NCI-H446 (cell line): Measurements from ENCODE around the gene NADSYN1.

ENCODE experiments used
- DNase-seq, 2 experiments: peaks; one replicate each; lab custom pipeline; 2025; lab: John Stamatoyannopoulos, UW

Gene NADSYN1

DNA sequence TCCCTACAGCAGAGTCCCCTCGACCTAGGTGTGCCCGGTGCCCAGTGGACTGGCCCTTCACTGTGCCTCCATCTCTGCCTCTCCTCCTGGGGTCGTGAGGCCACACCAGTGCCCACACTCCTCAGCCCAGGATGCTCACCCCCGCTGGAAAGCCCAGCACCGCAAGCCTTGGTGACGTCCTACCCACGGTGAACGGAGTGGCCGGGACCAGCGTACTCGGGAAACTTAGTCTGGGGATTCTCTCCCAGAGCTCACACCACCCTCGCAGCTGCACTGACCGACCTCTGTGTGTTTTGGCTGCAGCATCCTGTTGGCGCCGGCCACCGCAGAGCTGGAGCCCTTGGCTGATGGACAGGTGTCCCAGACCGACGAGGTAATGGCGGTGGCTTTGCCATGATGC is 38.5 kb downstream of the NADSYN1 start:
- DNase-seq, result no peak

DNA sequence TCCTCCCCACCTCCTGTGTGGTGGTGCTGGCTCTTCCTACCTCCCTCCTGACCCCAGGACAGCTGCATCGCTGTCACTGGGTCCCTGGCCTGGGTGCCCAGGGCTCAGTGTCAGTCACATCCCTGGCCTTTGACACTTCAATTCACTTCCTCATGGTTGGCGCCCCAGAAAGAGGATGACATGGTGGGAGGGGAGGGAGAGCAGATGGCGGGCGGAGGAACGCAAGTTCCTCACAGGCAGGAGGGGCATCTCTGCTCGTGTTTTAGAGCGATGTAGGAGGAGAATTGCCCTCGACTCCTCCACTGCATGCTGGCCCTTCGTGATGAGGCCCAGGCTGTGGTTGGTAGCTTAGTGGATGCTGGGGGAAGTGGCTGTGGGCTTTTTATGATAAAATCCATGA is 38.9 kb downstream of the NADSYN1 start:
- DNase-seq, result no peak

GRCh38 chr11:71495286-71496230 is 42.6 kb downstream of the NADSYN1 start:
- DNase-seq, result no peak

DNA sequence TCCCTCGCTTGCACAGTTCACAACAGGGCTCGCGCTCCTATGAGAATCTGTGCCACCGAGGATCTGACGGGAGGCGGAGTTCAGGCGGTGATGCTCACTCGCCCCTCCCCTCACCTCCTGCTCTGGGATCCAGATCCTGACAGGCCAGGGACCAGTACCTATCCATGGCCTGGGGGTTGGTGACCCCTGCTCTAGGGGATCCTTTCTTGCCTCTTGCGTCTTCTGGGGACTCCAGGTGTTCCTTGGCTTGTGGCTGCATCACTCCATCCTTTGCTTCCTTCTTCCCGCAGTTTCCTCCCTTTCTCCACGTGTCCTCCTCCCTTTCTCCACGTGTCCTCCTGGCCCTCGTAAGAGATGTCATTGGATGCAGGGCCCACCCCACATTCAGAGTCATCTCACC is 43.4 kb downstream of the NADSYN1 start:
- DNase-seq, result no peak

DNA sequence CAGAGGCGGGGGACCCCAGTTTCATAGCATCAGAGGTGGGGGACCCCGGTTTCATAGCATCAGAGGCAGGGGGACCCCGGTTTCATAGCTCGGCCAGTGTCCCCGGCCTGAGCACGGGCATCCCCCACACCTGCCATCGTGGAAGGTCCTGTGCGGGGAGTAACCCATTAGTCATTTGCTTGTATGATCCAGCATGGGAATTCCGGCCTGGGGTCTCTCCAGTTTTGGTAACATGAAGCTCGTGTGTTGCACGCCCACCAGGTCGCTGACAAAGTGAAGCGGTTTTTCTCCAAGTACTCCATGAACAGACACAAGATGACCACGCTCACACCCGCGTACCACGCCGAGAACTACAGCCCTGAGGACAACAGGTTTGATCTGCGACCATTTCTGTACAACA is 45.1 kb downstream of the NADSYN1 start:
- DNase-seq, result no peak

GRCh38 chr11:71499125-71499524 is 46.1 kb downstream of the NADSYN1 start:
- no peak for DNase-seq

DNA sequence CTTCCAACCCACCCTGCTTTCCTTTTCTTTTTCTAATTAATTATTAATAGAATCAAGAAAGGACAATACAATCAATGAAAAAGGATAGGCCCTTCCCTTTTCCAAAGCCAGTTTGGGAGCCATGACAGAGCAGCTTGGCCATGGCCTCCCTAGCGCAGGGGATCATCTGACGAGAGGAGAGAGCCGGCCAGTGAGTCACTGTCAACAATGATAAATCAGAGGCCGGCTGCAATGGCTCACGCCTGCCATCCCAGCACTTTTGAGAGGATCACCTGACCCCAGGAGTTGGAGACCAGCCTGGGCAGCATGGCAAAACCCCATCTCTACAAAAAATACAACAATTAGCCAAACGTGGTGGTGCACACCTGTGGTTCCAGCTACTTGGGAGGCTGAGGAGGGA is 46.5 kb downstream of the NADSYN1 start:
- DNase-seq, result no peak

DNA sequence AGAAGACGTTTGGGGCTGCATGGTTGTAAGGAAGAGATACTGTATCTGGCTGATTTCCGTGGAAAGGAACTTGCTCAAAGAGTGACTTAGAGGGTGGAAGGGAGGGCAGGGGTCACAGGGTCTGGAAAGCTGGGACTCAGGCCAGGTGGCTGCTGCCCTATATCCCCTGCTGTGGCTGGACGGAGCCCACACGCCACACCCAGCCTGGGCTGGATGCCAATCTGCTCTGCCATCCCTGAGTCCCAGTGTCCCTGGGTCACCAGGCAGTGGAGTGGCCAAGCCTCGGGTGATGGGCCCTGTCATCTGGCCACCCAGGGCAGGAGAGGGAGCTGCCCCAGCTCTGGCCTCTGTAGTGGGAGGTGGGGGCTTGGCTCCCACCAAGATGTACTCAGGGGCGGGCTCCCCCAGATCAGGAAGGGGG is 47.6 kb downstream of the NADSYN1 start:
- DNase-seq, result no peak

- no peak for DNase-seq
These were observed 48.3 kb downstream of the NADSYN1 start for GRCh38 chr11:71501071-71501985.

DNA sequence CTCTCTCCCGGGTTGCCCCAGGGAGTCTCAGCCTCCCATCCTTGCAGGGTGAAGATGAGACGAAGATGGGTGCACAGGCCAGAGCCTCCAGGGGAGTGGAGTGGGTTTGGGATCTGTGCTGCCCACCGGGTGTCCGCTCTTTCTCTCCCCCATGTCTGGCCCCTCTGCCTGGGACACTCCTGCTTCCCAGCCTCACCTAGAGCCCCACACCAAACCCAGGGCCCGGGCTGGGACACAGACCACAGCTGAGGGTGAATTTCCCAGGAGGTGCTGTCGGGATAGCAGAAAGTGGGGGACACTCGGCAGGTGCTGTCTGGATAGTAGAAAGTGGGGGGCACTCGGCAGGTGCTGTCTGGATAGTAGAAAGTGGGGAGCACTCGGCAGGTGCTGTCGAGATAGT is 49.0 kb downstream of the NADSYN1 start:
- no peak for DNase-seq

DNA sequence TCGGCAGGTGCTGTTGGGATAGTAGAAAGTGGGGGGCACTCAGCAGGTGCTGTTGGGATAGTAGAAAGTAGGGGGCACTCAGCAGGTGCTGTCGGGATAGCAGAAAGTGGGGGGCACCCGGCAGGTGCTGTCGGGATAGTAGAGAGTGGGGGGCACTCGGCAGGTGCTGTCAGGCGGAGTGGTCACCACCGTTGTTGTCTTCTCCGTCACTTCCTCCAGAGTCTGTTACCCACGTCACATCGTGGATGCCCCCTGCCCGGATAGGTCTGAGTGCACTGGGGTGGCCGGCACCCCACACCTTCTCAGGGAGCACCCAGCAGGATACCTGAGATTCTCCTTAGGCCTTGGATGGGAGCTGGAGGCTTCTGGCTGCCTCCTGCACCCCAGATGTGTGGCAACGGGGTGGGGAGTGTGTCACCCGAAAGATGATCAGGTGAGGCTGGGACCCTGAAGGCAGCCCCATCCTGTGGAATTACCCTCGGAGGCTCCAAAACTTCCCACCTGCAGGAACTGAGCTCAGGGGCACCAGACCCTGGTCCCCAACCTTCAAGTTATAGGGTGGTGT is 50.0 kb downstream of the NADSYN1 start:
- no peak for DNase-seq

DNA sequence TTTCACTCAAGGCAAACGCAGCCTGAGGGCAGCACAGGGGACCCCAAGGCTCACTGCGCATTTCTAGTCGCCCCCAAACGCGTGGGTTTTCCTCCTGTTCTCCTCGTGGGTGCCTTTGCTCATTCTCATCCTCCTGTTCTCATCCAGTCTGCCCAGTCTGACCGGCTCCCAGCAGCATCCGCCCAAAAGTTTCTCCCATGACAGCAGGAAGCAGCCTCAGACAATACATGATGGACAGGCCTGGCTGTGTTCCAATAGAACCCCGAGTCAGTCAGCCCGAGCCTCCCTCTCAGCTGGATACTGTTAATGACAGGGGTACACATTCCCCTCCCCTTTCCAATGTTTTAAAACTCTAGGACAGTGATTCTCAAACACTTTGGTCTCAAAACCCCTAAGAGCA is 51.5 kb downstream of the NADSYN1 start:
- DNase-seq, result no peak

- no peak for DNase-seq
These were observed 52.0 kb downstream of the NADSYN1 start for GRCh38 chr11:71505001-71505400.

DNA sequence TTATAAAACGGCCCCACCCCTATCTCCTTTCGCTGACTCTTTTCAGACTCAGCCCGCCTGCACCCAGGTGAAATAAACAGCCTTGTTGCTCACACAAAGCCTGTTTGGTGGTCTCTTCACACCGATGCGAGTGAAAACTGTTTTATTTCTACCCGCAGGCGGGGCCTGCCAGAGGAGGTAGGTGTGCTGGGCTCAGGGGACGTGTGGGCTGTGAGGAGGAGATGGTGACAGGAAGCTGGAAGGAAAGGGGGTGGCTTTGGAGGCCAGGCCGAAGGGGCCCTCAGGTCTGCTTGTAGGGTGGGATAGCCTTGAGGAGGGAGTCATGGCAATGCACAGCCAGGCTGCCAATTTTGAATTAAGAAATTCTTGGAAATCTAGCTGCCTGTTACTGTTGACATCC is 52.8 kb downstream of the NADSYN1 start:
- no peak for DNase-seq

DNA sequence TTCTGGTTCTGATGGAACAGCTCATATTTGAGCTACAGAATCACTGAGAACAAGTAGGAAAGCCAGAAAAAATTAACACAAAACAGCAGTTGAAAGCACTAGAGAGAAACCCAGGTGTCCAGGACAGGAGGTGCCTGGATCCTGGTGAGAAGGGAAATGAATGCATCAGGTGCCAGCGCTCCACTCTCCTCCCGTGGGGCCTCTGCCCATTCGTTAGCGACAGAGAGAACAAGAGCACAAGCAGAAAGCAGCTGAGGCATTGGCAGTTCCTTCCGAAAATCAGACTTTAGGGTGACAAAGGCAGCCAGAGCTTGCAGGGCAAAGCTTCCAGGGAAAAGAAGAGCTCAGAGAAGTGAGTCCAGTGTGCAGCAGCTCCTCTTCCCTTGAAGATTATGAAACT is 54.1 kb downstream of the NADSYN1 start:
- DNase-seq, result no peak

DNA sequence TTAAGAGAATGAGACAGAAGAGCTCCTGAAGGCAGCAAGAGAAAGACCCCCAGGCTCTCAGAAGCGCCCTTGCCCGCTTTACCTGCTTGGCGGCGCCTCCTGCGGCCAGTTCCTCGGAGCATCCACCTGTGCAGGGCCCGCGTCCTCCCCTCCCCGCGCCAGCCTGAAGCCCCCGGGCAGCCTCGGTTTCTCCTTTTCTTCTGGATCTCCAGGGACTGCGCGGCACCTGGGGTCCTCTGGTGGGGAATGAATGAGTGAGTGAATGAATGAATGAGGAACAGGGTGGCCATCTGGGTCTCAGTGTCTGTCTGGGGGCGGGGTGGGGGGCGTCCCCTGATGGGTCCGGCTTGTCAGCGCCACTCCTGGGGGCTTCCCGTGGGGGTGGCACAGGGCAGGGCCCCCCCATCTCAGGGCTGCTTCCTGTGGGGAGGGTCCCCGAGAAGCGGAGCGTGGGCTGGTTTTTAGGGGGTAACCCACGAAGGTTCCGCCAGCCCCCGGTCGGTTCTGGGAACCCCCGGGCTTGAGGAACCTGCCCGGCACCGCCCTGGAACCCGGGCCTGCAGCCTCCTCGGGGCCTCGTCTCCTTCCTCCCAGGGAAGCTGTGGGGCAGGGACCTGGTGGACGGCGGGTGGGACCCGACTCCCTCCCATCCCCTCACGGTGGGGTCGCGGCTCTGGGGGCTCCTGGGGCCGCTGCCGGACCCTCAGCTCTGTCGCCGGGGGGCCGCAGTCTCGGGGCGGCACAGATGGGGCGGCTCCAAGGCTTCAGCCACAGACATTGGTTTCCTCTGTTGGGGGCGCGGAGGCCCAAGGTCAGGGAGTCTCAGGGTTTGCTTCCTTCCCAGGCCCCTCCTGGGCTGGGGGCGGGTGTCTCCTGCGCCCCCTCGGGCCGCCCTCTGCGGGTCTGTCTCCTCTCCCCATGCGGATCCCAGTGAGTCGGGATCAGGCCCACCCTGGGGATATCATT is 65.8 kb downstream of the NADSYN1 start:
- DNase-seq, result no peak

GRCh38 chr11:71519546-71519945 is 66.5 kb downstream of the NADSYN1 start:
- no peak for DNase-seq

DNA sequence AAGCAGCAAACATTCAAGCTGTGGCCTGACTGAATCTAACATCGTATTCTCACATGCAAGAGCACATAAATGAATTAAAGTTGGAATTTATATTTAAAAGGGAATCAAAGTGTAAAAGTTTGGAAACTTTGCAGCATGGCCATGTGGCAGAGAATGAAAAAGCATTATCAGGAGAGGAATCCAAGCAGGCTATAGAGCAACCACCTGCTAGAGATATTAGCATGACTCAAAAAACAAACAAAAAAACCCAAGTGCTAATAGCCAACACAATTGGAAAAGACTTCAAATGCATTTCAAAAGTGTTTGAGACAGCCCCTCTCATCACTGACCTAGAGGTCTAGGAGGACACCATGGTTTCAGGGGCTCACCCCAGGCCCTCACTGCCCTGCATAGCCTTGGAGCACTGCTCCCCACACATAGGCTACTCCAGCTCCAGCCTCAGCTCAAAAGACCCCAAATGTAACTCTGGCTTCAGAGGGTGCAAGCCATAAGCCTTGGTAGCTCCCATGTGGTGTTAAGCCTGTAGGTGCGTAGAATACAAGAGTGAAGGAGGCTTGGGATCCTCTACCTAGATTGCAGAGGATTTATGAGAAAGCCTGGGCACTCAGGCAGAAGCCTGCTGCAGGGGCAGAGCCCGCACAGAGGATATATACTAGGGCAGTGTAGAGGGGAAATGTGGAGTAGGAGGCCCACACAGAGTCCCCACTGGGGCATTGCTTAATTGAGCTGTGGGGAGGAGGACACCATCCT is 72.4 kb downstream of the NADSYN1 start:
- DNase-seq, result no peak

DNA sequence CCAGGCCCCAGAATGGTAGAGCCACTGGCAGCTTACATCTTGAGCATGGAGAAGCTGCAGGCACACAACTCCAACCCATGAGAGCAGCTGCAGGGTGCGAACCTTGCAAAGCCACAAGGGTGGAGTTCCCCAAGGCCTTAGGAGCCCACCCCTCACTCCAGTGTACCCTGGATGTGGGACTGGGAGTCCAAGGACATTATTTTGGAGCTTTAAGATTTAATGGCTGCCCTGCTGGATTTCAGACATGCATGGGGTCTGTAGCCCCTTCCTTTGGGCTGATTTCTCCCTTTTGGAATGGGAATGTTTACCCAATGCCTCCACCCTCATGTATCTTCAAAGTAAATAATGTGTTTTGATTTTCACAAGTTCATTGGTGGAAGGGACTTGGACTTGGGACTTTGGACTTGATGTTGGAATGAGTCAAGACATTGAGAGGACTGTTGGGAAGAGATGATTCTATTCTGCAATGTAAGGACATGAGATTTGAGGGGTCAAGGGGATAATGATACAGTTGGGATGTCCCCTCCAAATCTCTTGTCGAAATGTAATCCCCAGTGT is 73.0 kb downstream of the NADSYN1 start:
- DNase-seq, result no peak
